Esophagus (tissue), 2 donors: Measurements from ENCODE around the gene DEK. TPM values are rescaled to one million over a fixed set of nuclear protein-coding genes. Genes with fewer than 3 reads are reported as not detected.

ENCODE experiments used
- H3K27ac ChIP-seq, 2 donors: one replicate each; pipeline ENCODE4 v1.5.1; 2013; ENCODE audit warnings: low read depth in 2 of 2, mild to moderate bottlenecking in 2 of 2, inconsistent platforms in 1 of 2, low read length in 1 of 2, moderate library complexity in 1 of 2
- H3K27me3 ChIP-seq, 2 donors: one replicate each; pipeline ENCODE4 v1.6.1; 2013; ENCODE audit warnings: low read length in 2 of 2, control low read depth in 1 of 2, mild to moderate bottlenecking in 1 of 2; ENCODE audit not compliant: insufficient read depth in 2 of 2, control insufficient read depth in 1 of 2
- H3K36me3 ChIP-seq, 2 donors: one replicate each; pipeline ENCODE4 v1.6.1; 2013; ENCODE audit warnings: low read length in 1 of 2; ENCODE audit not compliant: control insufficient read depth in 2 of 2, insufficient read depth in 2 of 2
- H3K4me1 ChIP-seq, 2 donors: one replicate each; pipeline ENCODE4 v1.6.1; 2013; ENCODE audit warnings: low read length in 1 of 2; ENCODE audit not compliant: control insufficient read depth in 2 of 2, insufficient read depth in 2 of 2
- H3K4me3 ChIP-seq, 2 donors: one replicate each; pipeline ENCODE4 v1.5.1; 2013; ENCODE audit warnings: low read length in 2 of 2, mild to moderate bottlenecking in 2 of 2, low read depth in 1 of 2, moderate library complexity in 1 of 2
- H3K9me3 ChIP-seq, 2 donors: one replicate each; pipeline ENCODE4 v1.6.1; 2013; ENCODE audit warnings: mild to moderate bottlenecking in 2 of 2, low read depth in 1 of 2, low read length in 1 of 2, moderate library complexity in 1 of 2; ENCODE audit not compliant: control insufficient read depth in 2 of 2, insufficient read depth in 1 of 2
- WGBS, 2 donors: extraction: QIAGEN DNeasy Blood & Tissue Kit; methylation state at CpG; one replicate each; pipeline ENCODE4 v1.1.7; 2013; 5-methylcytosine and 5-hydroxymethylcytosine counted together
- polyA plus RNA-seq, 2 donors: library from polyadenylated mRNA; stranded (reverse); fragments of 200-250 nt; gene quantifications; one replicate each; pipeline ENCODE4 v1.2.3, GENCODE V29; 2013
- donor health status: healthy with polysubstance abuse.
- donor health status: Bipolar disorder and iron deficiency.

Gene DEK
- polyA plus RNA-seq, 2 donors = 27.0 to 43.1 TPM

DNA sequence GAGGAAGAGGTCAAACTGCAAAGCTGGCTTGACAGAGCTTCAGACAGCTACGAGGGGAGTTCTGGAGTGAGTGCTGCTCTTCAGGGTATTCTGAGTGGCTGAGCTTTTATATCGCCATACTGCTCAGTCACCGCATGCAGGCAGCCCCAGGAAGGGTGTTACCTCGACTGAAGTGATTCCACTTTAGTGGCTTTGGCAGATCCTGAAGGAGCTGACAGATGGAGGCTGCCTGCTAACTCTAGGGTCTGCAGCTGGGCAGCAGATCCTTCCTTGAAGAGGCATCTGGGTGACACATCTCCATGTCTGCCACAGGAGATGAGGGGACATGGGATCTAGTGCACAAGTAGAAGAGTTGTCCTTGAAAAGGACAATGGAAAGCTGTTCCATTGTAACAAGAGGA is 3.7 kb upstream of the DEK start:
- H3K27ac ChIP-seq = no peak overlapping the region
- WGBS, 2 donors = 85 to 89% methylated on average over 4 of the region's 4 CpGs
- H3K27me3 ChIP-seq = no peaks in the 10 kb centered on the region
- no peak overlapping the region for H3K4me3 ChIP-seq
- H3K9me3 ChIP-seq = no peaks in the 10 kb centered on the region
- H3K4me1 ChIP-seq = no peaks in the 10 kb centered on the region
- no peaks in the 10 kb centered on the region for H3K36me3 ChIP-seq

DNA sequence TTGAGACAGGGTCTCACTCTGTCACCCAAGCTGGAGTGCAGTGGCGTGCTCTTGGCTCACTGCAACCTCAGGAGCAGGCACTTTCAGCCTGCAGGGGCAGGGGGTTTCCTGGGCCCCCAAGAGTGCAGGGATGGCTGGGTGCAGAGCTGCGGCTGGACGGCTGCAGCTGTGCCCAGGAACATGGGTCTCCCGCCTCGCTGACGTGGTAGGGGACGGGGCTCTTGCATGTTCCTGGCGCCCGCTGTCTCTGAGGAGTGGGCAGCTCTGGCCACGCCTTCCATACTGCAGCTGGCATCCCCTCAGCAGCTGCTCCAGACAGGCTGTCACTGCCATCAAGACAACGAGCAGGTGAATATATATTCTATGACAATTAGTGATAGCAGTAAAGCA is 2.2 kb upstream of the DEK start:
- 91 to 98% methylated on average over 11 of the region's 11 CpGs for WGBS, 2 donors
- peaks cover 0 to 4% of the 10 kb centered on the region in 2 donors for H3K4me1 ChIP-seq
- H3K9me3 ChIP-seq = no peaks in the 10 kb centered on the region
- H3K27ac ChIP-seq = no peak overlapping the region
- no peak overlapping the region for H3K4me3 ChIP-seq
- H3K27me3 ChIP-seq = no peaks in the 10 kb centered on the region
- no peaks in the 10 kb centered on the region for H3K36me3 ChIP-seq

- Histone ChIP-seq H3K4me3 (no peak overlapping the region), H3K27me3 (no peaks in the 10 kb centered on the region), H3K9me3 (no peaks in the 10 kb centered on the region), H3K4me1 (peaks cover 0 to 4% of the 10 kb centered on the region in 2 donors), H3K36me3 (no peaks in the 10 kb centered on the region), H3K27ac (no peak overlapping the region)
- WGBS, 2 donors = 93 to 98% methylated on average over 14 of the region's 14 CpGs
These were observed 1.6 kb upstream of the DEK start for GRCh38 chr6:18265787-18266522.

DNA sequence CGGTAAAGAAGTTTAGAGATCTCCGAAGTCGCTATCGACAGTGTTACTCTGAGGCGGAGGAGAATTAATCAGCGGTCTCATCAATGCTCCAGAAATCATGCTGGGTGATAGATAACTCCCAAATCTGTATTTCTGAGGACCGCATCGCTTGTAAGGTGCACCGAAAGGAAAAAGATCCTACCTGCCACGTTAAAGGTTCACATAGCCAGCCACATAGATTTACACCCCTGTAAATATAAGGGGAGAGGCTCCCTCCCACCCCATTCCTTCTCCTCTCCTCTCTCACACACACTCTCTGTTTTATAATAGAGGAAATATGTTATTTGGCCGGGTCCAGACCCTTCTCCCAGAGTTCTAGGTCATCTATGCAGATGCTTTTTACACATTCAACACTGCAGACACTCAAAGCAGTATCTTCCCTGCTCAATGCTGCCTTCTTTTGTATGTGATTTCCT is 620 bp upstream of the DEK start:
- H3K4me3 ChIP-seq = peak overlapping the region; percentile 80 to 94
- no peaks in the 10 kb centered on the region for H3K36me3 ChIP-seq
- H3K27me3 ChIP-seq = no peaks in the 10 kb centered on the region
- H3K9me3 ChIP-seq = no peaks in the 10 kb centered on the region
- peaks cover 2 to 7% of the 10 kb centered on the region in 2 donors for H3K4me1 ChIP-seq
- 2% methylated on average over 11 of the region's 11 CpGs for WGBS, 2 donors
- H3K27ac ChIP-seq = peak overlapping the region; percentile 93 to 95

- peaks cover 2 to 7% of the 10 kb centered on the region in 2 donors for H3K4me1 ChIP-seq
- H3K9me3 ChIP-seq = no peaks in the 10 kb centered on the region
- peak overlapping the region; percentile 93 to 95 for H3K27ac ChIP-seq
- 0 to 1% methylated on average over 39 to 50 of the region's 50 CpGs for WGBS, 2 donors
- peak overlapping the region; percentile 80 to 94 for H3K4me3 ChIP-seq
- no peaks in the 10 kb centered on the region for H3K36me3 ChIP-seq
- no peaks in the 10 kb centered on the region for H3K27me3 ChIP-seq
These were observed 712 bp downstream of the DEK start for GRCh38 chr6:18263418-18264218.

- Histone ChIP-seq H3K27me3 (no peaks in the 10 kb centered on the region), H3K36me3 (no peaks in the 10 kb centered on the region), H3K27ac (peak overlapping the region; percentile 16 to 43), H3K9me3 (no peaks in the 10 kb centered on the region), H3K4me1 (peaks cover 2 to 7% of the 10 kb centered on the region in 2 donors), H3K4me3 (peak overlapping the region; percentile 33 to 80)
- 5 to 6% methylated on average over 18 of the region's 18 CpGs for WGBS, 2 donors
These were observed 1.5 kb downstream of the DEK start for GRCh38 chr6:18262702-18263417.

GRCh38 chr6:18261877-18262276 is 2.5 kb downstream of the DEK start:
- Histone ChIP-seq H3K4me3 (no peak overlapping the region), H3K9me3 (no peaks in the 10 kb centered on the region), H3K36me3 (no peaks in the 10 kb centered on the region), H3K27me3 (no peaks in the 10 kb centered on the region), H3K4me1 (peaks cover 2 to 7% of the 10 kb centered on the region in 2 donors), H3K27ac (no peak overlapping the region)
- WGBS, 2 donors = 57 to 73% methylated on average over 6 of the region's 6 CpGs

GRCh38 chr6:18260448-18261106 is 3.8 kb downstream of the DEK start:
- Histone ChIP-seq H3K4me3 (no peak overlapping the region), H3K4me1 (peaks cover 2 to 7% of the 10 kb centered on the region in 2 donors), H3K27me3 (no peaks in the 10 kb centered on the region), H3K9me3 (no peaks in the 10 kb centered on the region), H3K36me3 (no peaks in the 10 kb centered on the region), H3K27ac (peak overlapping the region in 1 of 2 donors; percentile 24)
- WGBS, 2 donors = 34 to 41% methylated on average over 4 of the region's 4 CpGs
